HEK293 (cell line): ENCODE data around the gene SERPINB6.

ENCODE experiments used
- AEBP2 ChIP-seq: fragments of 450-650 bp; formaldehyde crosslinking; IDR thresholded peaks from 2 replicates; pipeline ENCODE4 v1.5.1; 2016; ENCODE audit warnings: missing biosample characterization, missing genetic modification characterization, borderline replicate concordance
- CTCF ChIP-seq: fragments of 450-650 bp; formaldehyde crosslinking; IDR thresholded peaks from 2 replicates; pipeline ENCODE4 v1.5.1; 2016; ENCODE audit warnings: missing biosample characterization, missing genetic modification characterization
- GLI4 ChIP-seq: fragments of 450-650 bp; formaldehyde crosslinking; IDR thresholded peaks from 2 replicates; pipeline ENCODE4 v1.5.1; 2016; ENCODE audit warnings: missing biosample characterization, missing genetic modification characterization
- RBAK ChIP-seq: fragments of 450-650 bp; formaldehyde crosslinking; IDR thresholded peaks from 2 replicates; pipeline ENCODE4 v1.5.1; 2016; ENCODE audit warnings: missing biosample characterization, missing genetic modification characterization
- REST ChIP-seq: fragments of 450-650 bp; formaldehyde crosslinking; IDR thresholded peaks from 2 replicates; pipeline ENCODE4 v1.5.1; 2016; ENCODE audit warnings: missing biosample characterization, missing genetic modification characterization
- YY1 ChIP-seq: fragments of 450-650 bp; formaldehyde crosslinking; IDR thresholded peaks from 2 replicates; pipeline ENCODE4 v1.5.1; 2018; ENCODE audit warnings: missing biosample characterization, missing genetic modification characterization
- ZNF274 ChIP-seq, 2 experiments: fragments of 200-500 bp in 1 of 2; fragments of 450-650 bp in 1 of 2; sonication (Bioruptor generic) in 1 of 2; formaldehyde crosslinking in 1 of 2; IDR thresholded peaks; 2 replicates each; pipeline versions ENCODE4 v1.5.1 to v1.6.1; 2014 to 2016; ENCODE audit warnings: borderline replicate concordance in 1 of 2, inconsistent platforms in 1 of 2, low read length in 1 of 2, missing biosample characterization in 1 of 2, missing genetic modification characterization in 1 of 2
- ZNF629 ChIP-seq: fragments of 450-650 bp; formaldehyde crosslinking; IDR thresholded peaks from 2 replicates; pipeline ENCODE4 v1.5.1; 2017; ENCODE audit warnings: missing biosample characterization, missing genetic modification characterization

- TF ChIP-seq ZNF629 (tag by site-specific recombination), result no peak
- no peak for TF ChIP-seq CTCF (tag by site-specific recombination)
- no peak for TF ChIP-seq ZNF274 (IDR thresholded peaks at IDR 0.05; ENCODE audit: low read length)
- TF ChIP-seq ZNF274 (tag by site-specific recombination; IDR thresholded peaks at IDR 0.05; ENCODE audit: borderline replicate concordance), result no peak
- no peak for TF ChIP-seq REST (tag by site-specific recombination)
- TF ChIP-seq AEBP2 (tag by site-specific recombination), result no peak
- no peak for TF ChIP-seq GLI4 (tag by site-specific recombination)
- TF ChIP-seq RBAK (tag by site-specific recombination), result no peak
- TF ChIP-seq YY1, result no peak
Measured at GRCh38 chr6:2944405-2945152, 26.8 kb downstream of the SERPINB6 start.
